NCI-H128 (cell line): ENCODE results near the gene CEACAM6.
"Not testable (repeated sequence)": the region's sequence is repeated elsewhere in the genome, so short reads cannot be mapped to it uniquely, and the experiment has no call there.

ENCODE experiments used
- DNase-seq: peaks from one replicate; lab custom pipeline; 2025; ENCODE audit not compliant: unreplicated experiment; lab: John Stamatoyannopoulos, UW

Gene CEACAM6

DNA sequence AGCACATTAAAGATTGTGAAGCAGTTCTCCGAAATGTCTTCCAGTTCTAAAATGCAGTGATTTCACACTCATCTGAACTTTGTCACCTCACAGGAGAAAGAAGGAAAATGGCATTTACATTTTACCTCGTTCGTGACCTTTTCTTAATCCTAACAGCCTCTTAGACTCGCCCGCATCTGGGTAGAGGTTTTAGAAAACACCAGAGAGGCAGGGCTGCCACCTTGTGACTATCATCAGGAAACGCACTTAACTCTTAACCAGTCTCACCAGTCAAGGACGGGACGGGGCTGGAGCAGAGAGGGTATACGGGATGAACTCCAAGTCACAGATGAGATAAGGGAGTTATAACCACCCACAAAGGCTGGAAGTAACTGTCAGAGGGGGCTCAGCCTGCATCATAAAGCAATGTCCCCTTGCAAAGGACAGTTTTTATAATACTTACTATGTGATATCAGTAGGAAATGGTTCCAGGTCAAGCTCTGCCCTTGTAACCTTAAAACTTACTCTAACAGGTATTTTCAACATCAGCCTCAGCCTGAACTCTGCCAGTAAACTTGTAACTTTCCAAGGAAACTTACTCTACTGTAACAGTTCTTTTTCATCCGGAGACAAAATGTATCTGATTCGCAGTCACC lies 8.6 kb upstream of the CEACAM6 start:
- DNase-seq = no peak

DNA sequence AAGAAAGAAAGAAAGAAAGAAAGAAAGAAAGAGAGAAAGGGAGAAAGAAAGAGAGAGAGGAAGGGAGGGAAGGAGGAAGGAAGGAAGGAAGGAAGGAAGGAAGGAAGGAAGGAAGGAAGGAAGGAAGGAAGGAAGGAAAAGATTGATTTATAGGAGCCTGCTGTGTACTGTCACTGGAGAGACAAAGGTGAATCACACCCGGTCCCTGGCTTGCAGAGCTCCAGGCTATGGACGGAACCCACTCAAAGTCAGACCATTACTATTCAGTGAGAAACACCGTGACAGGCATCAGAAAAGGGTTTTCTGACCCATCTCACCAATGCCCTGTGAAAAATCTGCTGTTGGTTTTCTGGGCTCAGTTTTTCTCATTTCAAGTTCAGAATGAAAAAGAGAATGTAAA lies 7.3 kb upstream of the CEACAM6 start:
- DNase-seq = no peak

DNA sequence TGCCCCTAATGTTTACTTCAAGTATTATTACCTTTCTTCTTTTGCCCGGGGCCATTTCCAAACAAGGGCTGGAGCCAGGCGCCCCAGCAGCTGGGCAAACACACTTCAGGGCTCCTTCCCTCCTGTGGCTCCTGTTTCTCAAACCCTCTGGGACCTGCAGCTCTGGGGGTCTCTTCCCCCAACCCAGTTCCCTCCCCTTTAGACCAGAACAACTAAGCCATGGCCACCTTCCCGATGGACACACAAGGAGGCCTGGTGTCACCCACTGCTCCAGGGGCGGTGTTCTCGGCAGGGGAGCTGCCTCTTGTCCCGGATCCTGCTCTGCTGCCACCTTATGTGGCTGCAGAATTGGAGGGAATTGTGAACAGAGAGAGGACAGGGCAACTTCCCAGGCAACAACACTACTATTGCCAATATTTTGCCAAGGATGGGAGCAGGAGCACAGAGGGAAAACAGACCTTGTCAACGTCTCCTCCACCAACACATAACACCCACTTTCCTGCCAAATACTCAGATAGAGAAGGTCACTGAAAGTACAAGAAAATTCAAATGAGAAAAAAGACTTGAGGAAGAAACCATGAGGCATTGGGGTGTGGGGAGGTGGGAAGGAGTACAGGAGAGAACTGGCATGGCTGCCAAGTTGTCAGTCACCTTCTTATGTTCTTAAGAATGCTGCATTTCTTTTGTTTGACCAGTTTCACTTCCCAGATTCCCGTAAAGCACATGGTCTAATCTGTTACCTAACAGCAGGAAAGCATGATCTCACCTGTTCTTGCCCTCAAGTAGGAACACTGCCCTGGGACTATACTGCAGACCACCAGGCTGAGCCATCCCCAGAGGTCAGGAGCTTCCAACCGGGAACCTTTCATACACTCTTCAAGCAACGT lies 4.8 kb upstream of the CEACAM6 start:
- DNase-seq = not testable (repeated sequence)

DNA sequence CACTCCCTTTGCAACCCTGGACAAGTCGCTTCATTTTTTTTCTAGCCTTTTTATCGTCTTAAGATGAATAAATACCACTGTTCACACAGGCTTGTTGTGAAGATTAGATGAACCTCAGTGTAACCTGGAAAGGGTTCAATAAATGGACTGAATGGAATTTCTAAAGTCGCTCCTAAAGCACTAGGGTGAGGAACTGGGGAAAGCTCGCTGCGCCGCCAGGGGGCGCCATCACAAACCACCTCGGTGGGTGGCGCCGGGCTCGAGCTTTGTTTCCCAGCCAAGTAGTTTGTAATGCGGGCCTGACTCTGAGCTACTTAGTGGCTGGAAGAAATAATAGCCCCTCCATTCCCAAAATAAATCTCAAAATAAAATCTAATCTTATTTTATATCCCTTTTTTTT lies 2.2 kb upstream of the CEACAM6 start:
- DNase-seq = no peak

DNA sequence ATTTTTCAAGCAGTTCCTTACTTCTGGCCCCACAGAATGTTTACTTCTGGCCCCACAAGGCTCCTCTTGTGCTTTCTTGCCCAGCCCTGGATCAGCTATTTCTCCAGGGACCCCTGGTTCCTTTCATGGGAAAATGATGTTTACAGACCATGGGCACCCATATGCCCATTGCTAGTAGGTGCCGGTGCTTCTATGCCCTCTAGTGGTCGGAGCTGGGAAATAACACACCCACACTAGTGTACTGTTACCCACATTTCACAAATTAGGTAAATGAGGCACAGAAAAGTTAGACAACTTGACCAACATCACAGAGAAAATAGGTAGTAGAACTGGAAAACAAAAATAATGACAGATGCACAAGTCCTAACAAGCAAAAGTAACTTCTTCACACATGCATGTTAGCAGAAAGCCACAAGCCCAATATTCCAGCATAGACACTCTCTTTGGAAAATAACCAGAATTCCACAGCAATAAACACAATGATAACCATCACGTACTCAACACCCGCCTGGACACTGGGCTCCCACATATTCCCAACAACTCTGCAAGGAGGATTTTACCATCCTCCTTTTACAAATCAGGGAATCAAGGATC lies 1.3 kb upstream of the CEACAM6 start:
- DNase-seq = no peak

DNA sequence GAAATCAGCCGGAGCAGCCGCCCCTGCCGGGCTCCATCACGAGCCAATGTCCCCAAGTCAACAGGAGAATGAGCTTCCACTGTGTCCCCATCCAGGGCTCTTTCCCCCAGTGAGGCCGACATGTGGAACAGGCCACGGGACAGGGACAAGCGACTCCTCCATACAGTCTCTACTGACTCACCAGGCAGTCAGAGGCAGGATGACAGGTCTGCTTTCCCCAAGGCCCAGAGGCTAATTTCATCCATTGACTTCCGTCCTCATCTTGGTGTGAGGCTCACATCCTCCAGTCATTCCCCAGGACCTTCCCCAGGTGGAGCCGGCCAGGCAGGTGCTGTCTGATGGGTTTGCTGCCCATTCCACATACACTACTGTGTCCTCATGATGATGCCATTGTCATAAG lies 3.5 kb downstream of the CEACAM6 start:
- DNase-seq = no peak

DNA sequence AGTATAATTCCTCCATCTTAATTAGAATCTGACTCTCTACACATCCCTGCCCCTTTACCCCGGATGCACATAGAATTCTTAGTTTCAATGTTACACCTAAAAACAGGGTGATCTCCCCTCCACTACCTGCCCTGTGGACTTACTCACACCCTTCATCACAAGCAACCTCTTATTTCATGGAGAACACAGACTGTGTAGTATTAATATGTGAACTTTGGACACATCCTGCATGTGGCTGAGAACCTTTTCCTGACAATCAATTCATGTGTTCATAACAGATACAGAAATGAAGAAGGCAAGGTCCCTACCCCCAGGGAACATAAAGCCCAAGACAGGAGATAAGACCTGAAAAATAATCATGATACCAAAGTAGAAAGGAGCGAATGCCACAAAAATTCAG lies 11.8 kb downstream of the CEACAM6 start:
- no peak for DNase-seq

DNA sequence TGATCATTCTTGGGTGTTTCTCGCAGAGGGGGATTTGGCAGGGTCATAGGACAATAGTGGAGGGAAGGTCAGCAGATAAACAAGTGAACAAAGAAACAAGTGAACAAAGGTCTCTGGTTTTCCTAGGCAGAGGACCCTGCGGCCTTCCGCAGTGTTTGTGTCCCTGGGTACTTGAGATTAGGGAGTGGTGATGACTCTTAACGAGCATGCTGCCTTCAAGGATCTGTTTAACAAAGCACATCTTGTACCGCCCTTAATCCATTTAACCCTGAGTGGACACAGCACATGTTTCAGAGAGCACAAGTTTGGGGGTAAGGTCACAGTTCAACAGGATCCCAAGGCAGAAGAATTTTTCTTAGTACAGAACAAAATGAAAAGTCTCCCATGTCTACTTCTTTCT lies 12.8 kb downstream of the CEACAM6 start:
- DNase-seq = not testable (repeated sequence)

DNA sequence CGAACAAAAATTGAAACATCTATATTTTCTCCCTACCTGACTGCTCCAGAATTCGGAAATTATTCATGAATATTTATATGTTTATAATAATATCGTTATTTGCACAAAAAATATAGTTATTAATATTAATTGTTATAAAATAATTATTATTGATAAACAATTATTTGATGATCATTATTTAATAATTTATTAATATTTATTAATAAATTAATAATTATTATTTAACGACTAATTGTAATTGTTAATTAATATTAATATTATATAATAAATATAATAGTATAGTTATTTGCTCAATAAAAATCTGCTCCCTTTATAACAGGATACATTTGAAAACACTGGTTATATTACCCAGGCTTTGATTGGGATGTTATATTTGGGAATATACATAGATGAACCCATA lies 14.3 kb downstream of the CEACAM6 start:
- DNase-seq = no peak

DNA sequence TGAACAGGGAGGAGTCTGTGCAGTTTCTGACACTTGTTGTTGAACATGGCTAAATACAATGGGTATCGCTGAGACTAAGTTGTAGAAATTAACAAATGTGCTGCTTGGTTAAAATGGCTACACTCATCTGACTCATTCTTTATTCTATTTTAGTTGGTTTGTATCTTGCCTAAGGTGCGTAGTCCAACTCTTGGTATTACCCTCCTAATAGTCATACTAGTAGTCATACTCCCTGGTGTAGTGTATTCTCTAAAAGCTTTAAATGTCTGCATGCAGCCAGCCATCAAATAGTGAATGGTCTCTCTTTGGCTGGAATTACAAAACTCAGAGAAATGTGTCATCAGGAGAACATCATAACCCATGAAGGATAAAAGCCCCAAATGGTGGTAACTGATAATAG lies 16.1 kb downstream of the CEACAM6 start:
- no peak for DNase-seq

DNA sequence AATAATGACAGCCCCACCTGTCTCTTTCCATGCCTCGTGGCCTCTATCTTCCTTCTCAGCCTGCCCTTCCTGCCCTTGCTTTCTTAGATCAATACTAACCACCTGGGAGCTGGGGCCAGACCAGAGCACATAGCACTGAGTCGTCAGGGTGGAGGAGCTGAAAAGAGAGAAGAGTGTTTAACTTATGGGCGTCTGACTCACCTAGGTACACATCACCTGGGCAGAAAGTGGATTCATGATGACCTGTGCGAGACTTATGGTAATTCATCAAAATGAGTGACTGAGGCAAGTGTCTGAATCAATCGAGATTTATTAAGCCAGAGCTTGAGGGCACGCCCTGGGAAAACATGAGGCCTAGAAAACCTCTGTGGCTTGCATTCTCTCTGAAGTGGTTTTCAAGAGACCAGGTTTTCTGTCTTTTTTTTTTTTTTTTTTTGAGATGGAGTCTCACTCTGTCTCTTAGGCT lies 19.2 kb downstream of the CEACAM6 start:
- DNase-seq = no peak

DNA sequence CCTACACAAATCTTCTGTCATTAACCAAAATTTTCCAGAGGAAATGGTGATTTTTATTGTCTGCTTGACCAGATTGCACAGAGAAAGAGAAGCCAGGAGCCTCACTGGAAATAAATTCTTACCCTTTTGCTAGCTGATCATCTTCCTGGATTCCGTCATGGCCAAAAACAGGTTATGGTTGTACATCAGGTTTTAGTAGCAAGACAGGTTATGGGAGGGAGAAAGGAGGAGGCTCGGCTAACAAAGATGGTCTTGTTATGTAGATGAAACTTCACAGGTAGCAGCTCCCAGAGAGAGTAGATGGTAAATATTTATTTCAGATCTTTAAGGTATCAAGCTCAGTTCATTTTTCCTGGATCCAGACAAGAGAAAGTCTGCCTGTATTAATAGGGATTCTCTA lies 21.4 kb downstream of the CEACAM6 start:
- DNase-seq = no peak

DNA sequence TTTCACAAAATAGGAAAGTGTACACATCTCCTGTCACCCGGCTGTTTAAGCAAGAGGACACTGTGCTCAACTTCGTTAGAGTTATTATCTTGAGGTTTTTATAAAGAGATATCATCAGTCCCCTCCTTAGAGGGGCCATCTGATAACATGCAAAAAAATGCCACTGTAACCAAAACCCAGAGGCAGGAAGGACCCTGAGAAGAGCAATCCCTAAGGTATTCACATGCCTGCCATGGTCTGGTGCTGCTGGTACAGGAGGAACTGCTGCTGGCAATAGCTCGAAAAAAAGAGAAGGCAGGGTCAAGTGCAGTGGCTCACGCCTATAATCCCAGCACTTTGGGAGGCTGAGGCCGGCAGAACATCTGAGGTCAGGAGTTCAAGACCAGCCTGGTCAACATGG lies 28.3 kb downstream of the CEACAM6 start:
- no peak for DNase-seq

DNA sequence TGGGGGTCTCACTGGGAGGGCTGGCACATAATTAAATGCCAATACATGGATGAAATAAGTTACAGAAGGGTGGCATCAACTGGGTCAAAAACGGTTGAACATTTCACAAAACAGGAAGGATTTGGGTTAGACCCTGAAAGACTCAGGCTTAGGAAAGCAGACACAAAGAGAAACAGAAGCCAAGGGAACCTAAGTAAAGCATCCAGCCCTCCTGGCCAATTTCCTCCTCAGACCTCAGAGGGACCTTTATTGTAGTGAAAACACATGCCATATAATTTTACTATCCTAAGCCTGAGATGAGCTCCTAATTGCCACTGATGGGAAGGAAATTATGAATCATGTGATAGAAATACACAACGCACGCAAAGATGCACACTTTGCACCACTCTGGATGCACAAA lies 29.0 kb downstream of the CEACAM6 start:
- no peak for DNase-seq

DNA sequence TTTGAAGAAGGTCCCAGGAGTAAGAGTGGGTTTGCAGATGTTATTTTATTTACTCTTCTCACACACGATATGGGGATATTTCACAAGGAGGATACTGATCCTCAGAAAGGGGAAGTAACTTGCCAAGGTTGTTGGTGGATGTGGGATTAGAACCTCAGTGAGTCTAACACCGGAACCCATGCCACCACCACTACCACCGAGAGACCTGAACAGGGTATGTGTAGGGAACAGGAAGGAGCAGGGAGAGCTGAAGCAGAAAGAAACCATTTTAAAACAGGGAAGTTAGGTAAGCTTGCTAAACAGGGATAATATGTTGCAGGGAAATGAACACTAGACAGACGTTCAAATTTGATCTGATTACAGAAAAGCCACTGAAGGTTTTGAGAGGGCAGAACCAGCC lies 29.4 kb downstream of the CEACAM6 start:
- DNase-seq = no peak

DNA sequence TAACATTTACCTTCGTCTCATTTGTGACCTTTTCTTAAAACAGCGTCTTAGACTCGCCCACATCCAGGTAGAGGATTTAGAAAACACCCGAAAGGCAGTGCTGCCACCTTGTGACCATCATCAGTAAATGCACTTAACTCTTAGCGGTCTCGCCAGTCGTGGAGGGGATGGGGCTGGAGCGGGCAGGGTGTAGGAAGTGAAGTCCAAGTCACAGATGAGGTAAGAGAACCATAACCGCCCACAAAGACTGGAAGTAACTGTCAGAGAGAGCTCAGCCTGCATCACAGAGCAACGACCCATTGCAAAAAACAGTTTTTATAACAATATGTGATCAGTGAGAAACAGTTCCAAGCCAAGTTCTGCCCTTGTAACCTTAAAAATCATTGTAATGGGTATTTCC lies 30.3 kb downstream of the CEACAM6 start:
- DNase-seq = peak; percentile 16

DNA sequence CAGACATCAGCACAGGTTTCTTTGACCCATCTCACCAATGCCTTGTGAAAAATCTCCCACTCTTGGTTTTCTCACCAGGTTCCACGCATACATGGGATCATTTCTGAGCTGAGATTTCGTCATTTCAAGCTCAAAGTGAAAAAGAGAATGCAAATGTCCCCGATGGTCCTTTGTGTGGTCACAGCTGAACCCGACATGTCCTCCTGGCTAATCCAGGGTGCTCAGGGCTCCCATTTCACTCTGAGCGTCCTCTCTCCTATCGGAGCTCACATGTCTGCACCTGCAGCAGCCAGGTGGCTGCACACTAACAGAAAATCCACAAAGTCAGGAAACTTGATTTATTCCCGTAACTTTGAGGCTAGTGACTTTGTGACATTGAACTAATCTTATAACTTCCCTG lies 31.7 kb downstream of the CEACAM6 start:
- no peak for DNase-seq

DNA sequence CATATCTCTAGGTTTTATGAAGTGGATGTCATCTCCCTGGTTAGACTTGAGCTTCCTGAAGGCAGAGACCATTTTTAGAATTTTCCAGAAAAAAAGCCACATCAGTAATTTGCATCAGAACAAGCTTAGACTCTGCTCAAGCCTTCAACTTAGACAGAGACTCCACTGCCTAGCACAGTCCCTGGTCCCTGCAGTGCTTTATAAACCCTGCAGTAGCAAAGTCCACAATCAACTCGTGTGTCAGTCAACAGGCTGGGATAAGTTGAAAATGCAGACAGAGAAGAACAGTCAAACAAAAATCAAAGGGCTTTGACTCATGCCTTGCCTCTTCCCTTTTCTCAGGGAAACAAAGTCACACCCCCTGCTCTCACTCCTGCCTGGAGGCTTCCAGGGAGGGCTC lies 33.2 kb downstream of the CEACAM6 start:
- not testable (repeated sequence) for DNase-seq

DNA sequence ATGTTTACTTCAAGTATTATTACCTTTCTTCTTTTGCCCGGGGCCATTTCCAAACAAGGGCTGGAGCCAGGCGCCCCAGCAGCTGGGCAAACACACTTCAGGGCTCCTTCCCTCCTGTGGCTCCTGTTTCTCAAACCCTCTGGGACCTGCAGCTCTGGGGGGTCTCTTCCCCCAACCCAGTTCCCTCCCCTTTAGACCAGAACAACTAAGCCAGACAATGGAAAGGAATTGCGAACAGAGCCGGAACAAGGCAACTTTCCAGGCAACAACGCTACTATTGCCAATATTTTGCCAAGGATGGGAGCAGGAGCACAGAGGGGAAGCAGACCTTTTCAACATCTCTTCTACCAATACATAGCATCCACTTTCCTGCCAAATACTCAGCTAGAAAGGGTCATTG lies 33.7 kb downstream of the CEACAM6 start:
- not testable (repeated sequence) for DNase-seq

DNA sequence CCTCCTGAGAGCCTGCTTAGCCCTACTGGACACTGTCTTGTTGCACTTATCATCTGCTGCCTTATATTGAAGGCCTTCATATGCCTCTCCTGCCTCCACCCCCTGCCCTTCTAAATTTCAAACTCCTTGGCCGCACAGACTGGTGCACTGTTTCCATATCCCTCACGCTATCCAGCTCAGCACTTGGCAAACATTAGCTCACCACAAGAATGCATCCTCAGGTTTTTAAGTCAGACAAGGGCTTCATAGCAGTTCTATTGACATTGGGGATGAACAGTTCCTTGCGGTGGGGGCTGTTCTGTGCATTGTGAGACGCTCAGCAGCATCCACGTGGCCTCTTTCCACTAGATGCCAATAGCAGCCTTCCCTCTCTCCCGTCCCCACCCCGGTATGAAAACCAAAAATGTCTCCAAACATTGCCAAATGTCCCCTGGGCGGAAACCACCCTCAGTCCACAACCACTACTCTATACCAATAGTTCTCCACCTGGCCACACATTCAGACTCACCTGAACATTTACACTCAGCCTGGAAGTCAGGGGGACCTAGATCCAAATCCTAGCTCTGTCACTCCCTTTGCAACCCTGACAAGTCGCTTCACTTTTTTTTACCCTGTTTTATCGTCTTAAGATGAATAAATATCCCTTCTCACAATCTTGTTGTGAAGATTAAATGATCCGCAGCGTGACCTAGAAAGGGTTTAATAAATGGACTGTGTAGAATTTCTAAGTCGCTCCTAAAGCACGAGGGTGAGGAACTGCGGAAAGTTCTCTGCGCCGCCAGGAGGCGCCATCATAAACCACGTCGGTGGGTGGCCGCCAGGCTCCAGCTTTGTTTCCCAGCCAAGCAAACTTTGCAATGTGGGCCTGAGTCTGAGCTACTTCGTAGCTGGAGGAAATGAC lies 37.4 kb downstream of the CEACAM6 start:
- DNase-seq = no peak

DNA sequence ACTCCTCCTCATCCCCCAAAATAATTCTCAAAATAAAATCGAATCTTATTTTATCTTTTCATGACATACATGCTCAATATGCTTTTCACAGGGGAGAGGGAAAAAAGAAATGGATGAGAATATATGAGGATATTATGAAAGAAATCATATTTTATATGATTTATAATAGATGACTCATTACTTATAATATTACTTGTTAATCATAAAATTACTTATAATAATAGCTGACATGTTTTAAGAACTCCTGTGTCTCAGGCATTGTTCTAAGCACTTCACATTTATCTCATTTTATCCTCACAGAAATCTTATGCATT lies 38.0 kb downstream of the CEACAM6 start:
- DNase-seq = no peak
